Fibroblast of skin of left biceps (primary cell): ENCODE data around the gene RAB3IL1.
"Not testable (repeated sequence)": the region's sequence is repeated elsewhere in the genome, so short reads cannot be mapped to it uniquely, and the experiment has no call there.

Experiments
- DNase-seq, 2 experiments: peaks; one replicate each; pipeline ENCODE4 v3.0.0-alpha.2; 2013; ENCODE audit warnings: low read depth in 2 of 2

The RAB3IL1 gene

GRCh38 chr11:61917334-61918109 lies at the start of gene RAB3IL1:
TSS of gene RAB3IL1 (minus strand) at chr11:61917566. CDS start at chr11:61917367, 199 bp downstream.
- no peak for DNase-seq

- no peak for DNase-seq
These were observed 49.4 kb upstream of the RAB3IL1 start for GRCh38 chr11:61966734-61967115.

GRCh38 chr11:61964666-61965271 lies 47.4 kb upstream of the RAB3IL1 start:
- DNase-seq = not testable (repeated sequence)

- no peak for DNase-seq
These were observed 46.8 kb upstream of the RAB3IL1 start for GRCh38 chr11:61964058-61964665.

- DNase-seq = no peak
These were observed 46.1 kb upstream of the RAB3IL1 start for GRCh38 chr11:61963282-61964057.

- no peak for DNase-seq
These were observed 45.6 kb upstream of the RAB3IL1 start for GRCh38 chr11:61963016-61963281.

GRCh38 chr11:61962213-61963015 lies 45.0 kb upstream of the RAB3IL1 start:
- DNase-seq = no peak

- DNase-seq = no peak
These were observed 44.3 kb upstream of the RAB3IL1 start for GRCh38 chr11:61961570-61962212.

GRCh38 chr11:61960532-61960931 lies 43.2 kb upstream of the RAB3IL1 start:
- no peak for DNase-seq

GRCh38 chr11:61959678-61960077 lies 42.3 kb upstream of the RAB3IL1 start:
- DNase-seq = no peak

- no peak for DNase-seq
These were observed 41.7 kb upstream of the RAB3IL1 start for GRCh38 chr11:61959114-61959513.

GRCh38 chr11:61958590-61958989 lies 41.2 kb upstream of the RAB3IL1 start:
- no peak for DNase-seq

- no peak for DNase-seq
These were observed 39.8 kb upstream of the RAB3IL1 start for GRCh38 chr11:61957021-61957770.

- DNase-seq = no peak
These were observed 39.0 kb upstream of the RAB3IL1 start for GRCh38 chr11:61956191-61957020.

GRCh38 chr11:61955422-61956135 lies 38.2 kb upstream of the RAB3IL1 start:
- DNase-seq = no peak

- DNase-seq = peak in 1 of 2 experiments; percentile 57
These were observed 37.6 kb upstream of the RAB3IL1 start for GRCh38 chr11:61954851-61955421.

GRCh38 chr11:61954106-61954850 lies 36.9 kb upstream of the RAB3IL1 start:
- no peak for DNase-seq

- DNase-seq = not testable (repeated sequence)
These were observed 36.3 kb upstream of the RAB3IL1 start for GRCh38 chr11:61953632-61954031.
